Mucosa of stomach (tissue), 1 donor: ENCODE results near the gene PPP1R1A.
A peak's percentile ranks its signal among the peaks of the same experiment; 100 is the strongest.

Experiments used
- H3K27me3 ChIP-seq: one replicate; pipeline ENCODE4 v1.7.0; 2013; ENCODE audit warnings: mild to moderate bottlenecking, low read length; ENCODE audit not compliant: control insufficient read depth, insufficient read depth
- H3K36me3 ChIP-seq: one replicate; pipeline ENCODE4 v1.7.0; 2013; ENCODE audit warnings: low read length; ENCODE audit not compliant: control insufficient read depth, insufficient read depth
- H3K4me1 ChIP-seq: one replicate; pipeline ENCODE4 v1.7.0; 2013; ENCODE audit warnings: mild to moderate bottlenecking, low read length; ENCODE audit not compliant: control insufficient read depth, insufficient read depth
- H3K4me3 ChIP-seq: one replicate; pipeline ENCODE4 v1.7.0; 2013; ENCODE audit warnings: low read length
- H3K9ac ChIP-seq: one replicate; pipeline ENCODE4 v1.7.0; 2013; ENCODE audit warnings: mild to moderate bottlenecking, low read length, moderate library complexity
- H3K9me3 ChIP-seq: one replicate; pipeline ENCODE4 v1.7.0; 2013; ENCODE audit warnings: mild to moderate bottlenecking, low read length, moderate library complexity; ENCODE audit not compliant: control insufficient read depth
- donor health status: Pancreatic carcinoma.

Gene PPP1R1A

GRCh38 chr12:54584128-54584527 is 4.3 kb downstream of the PPP1R1A start:
- Histone ChIP-seq H3K9me3 (no peaks in the 10 kb centered on the region), H3K9ac (no peak overlapping the region), H3K4me3 (no peak overlapping the region), H3K4me1 (peaks cover 12% of the 10 kb centered on the region), H3K36me3 (no peaks in the 10 kb centered on the region), H3K27me3 (peaks cover 35% of the 10 kb centered on the region)

- Histone ChIP-seq H3K9me3 (no peaks in the 10 kb centered on the region), H3K4me3 (no peak overlapping the region), H3K36me3 (no peaks in the 10 kb centered on the region), H3K27me3 (peaks cover 31% of the 10 kb centered on the region), H3K4me1 (peaks cover 8% of the 10 kb centered on the region), H3K9ac (no peak overlapping the region)
These were observed 4.7 kb downstream of the PPP1R1A start for GRCh38 chr12:54583726-54584125.

GRCh38 chr12:54581412-54581811 is 7.0 kb downstream of the PPP1R1A start:
- Histone ChIP-seq H3K36me3 (no peaks in the 10 kb centered on the region), H3K9ac (no peak overlapping the region), H3K4me1 (peaks cover 8% of the 10 kb centered on the region), H3K9me3 (no peaks in the 10 kb centered on the region), H3K27me3 (peaks cover 14% of the 10 kb centered on the region), H3K4me3 (no peak overlapping the region)

- Histone ChIP-seq H3K4me3 (no peak overlapping the region), H3K36me3 (no peaks in the 10 kb centered on the region), H3K9me3 (no peaks in the 10 kb centered on the region), H3K27me3 (peaks cover 8% of the 10 kb centered on the region), H3K9ac (peak overlapping the region; percentile 12), H3K4me1 (peaks cover 8% of the 10 kb centered on the region)
These were observed 8.6 kb downstream of the PPP1R1A start for GRCh38 chr12:54579696-54580333.

- Histone ChIP-seq H3K36me3 (no peaks in the 10 kb centered on the region), H3K9me3 (no peaks in the 10 kb centered on the region), H3K9ac (no peak overlapping the region), H3K4me3 (no peak overlapping the region), H3K4me1 (peaks cover 8% of the 10 kb centered on the region), H3K27me3 (peaks cover 6% of the 10 kb centered on the region)
These were observed 9.2 kb downstream of the PPP1R1A start for GRCh38 chr12:54579258-54579657.

- no peak overlapping the region for H3K4me3 ChIP-seq
- H3K9ac ChIP-seq = no peak overlapping the region
- peaks cover 8% of the 10 kb centered on the region for H3K4me1 ChIP-seq
- no peaks in the 10 kb centered on the region for H3K36me3 ChIP-seq
- H3K9me3 ChIP-seq = no peaks in the 10 kb centered on the region
- H3K27me3 ChIP-seq = peaks cover 6% of the 10 kb centered on the region
These were observed 9.7 kb downstream of the PPP1R1A start for GRCh38 chr12:54578778-54579177.

- Histone ChIP-seq H3K9me3 (no peaks in the 10 kb centered on the region), H3K27me3 (peaks cover 2% of the 10 kb centered on the region), H3K36me3 (no peaks in the 10 kb centered on the region), H3K4me3 (no peak overlapping the region), H3K4me1 (no peaks in the 10 kb centered on the region), H3K9ac (no peak overlapping the region)
These were observed 15.6 kb downstream of the PPP1R1A start for GRCh38 chr12:54572881-54573280.

GRCh38 chr12:54571193-54572188 is 17.0 kb downstream of the PPP1R1A start:
- Histone ChIP-seq H3K27me3 (peaks cover 2% of the 10 kb centered on the region), H3K4me1 (no peaks in the 10 kb centered on the region), H3K9me3 (no peaks in the 10 kb centered on the region), H3K9ac (no peak overlapping the region), H3K36me3 (no peaks in the 10 kb centered on the region), H3K4me3 (no peak overlapping the region)

- no peak overlapping the region for H3K4me3 ChIP-seq
- no peak overlapping the region for H3K9ac ChIP-seq
- H3K4me1 ChIP-seq = no peaks in the 10 kb centered on the region
- H3K27me3 ChIP-seq = peaks cover 8% of the 10 kb centered on the region
- no peaks in the 10 kb centered on the region for H3K36me3 ChIP-seq
- H3K9me3 ChIP-seq = no peaks in the 10 kb centered on the region
These were observed 18.4 kb downstream of the PPP1R1A start for GRCh38 chr12:54569995-54570528.

GRCh38 chr12:54569072-54569471 is 19.4 kb downstream of the PPP1R1A start:
- no peak overlapping the region for H3K9ac ChIP-seq
- no peaks in the 10 kb centered on the region for H3K36me3 ChIP-seq
- no peaks in the 10 kb centered on the region for H3K4me1 ChIP-seq
- no peak overlapping the region for H3K4me3 ChIP-seq
- H3K9me3 ChIP-seq = no peaks in the 10 kb centered on the region
- peaks cover 8% of the 10 kb centered on the region for H3K27me3 ChIP-seq

- Histone ChIP-seq H3K9ac (no peak overlapping the region), H3K4me3 (no peak overlapping the region)
These were observed 21.7 kb downstream of the PPP1R1A start for GRCh38 chr12:54566792-54567191.

GRCh38 chr12:54565986-54566544 is 22.4 kb downstream of the PPP1R1A start:
- Histone ChIP-seq H3K9ac (no peak overlapping the region), H3K4me1 (no peaks in the 10 kb centered on the region), H3K9me3 (no peaks in the 10 kb centered on the region), H3K4me3 (no peak overlapping the region), H3K36me3 (no peaks in the 10 kb centered on the region), H3K27me3 (peaks cover 8% of the 10 kb centered on the region)

More at GRCh38 chr12:54566792-54567191, 21.7 kb downstream of the PPP1R1A start:
- Histone ChIP-seq H3K9me3 (no peaks in the 10 kb centered on the region), H3K4me1 (no peaks in the 10 kb centered on the region), H3K36me3 (no peaks in the 10 kb centered on the region), H3K27me3 (peaks cover 8% of the 10 kb centered on the region)
